Activated naive CD4-positive, alpha-beta T cell treated with anti-CD3 and anti-CD28 coated beads for 36 hours (primary cell): ENCODE measurements around the gene HCN2. TPM values are rescaled to one million over a fixed set of nuclear protein-coding genes. Genes with fewer than 3 reads are reported as not detected.
A peak's percentile ranks its signal among the peaks of the same experiment; 100 is the strongest.

Experiments
- CTCF ChIA-PET: fragments of 350-600 bp; sonication (Branson Sonifier 250); formaldehyde crosslinking; loops from one replicate; lab custom pipeline; 2021; ENCODE audit warnings: antibody characterized with exemption; lab: Charles Lee
- DNase-seq: peaks from one replicate; pipeline ENCODE4 v3.0.0-alpha.2; 2020
- H3K27ac Mint-ChIP-seq: one replicate; pipeline ENCODE4 v1.8.0; 2021; ENCODE audit warnings: mild to moderate bottlenecking, mixed read lengths
- H3K27me3 Mint-ChIP-seq: one replicate; pipeline ENCODE4 v1.8.0; 2021; ENCODE audit warnings: low read depth, mixed read lengths
- H3K36me3 Mint-ChIP-seq: one replicate; pipeline ENCODE4 v1.8.0; 2021; ENCODE audit warnings: low read depth, mixed read lengths
- H3K4me1 Mint-ChIP-seq: one replicate; pipeline ENCODE4 v1.8.0; 2021; ENCODE audit warnings: low read depth, mixed read lengths
- H3K4me3 Mint-ChIP-seq: one replicate; pipeline ENCODE4 v1.8.0; 2021; ENCODE audit warnings: mild to moderate bottlenecking, moderate library complexity, mixed read lengths
- H3K9me3 Mint-ChIP-seq: one replicate; pipeline ENCODE4 v1.8.0; 2021; ENCODE audit warnings: mixed read lengths
- intact Hi-C: fragments of 100-400 bp; cut with micrococcal nuclease; formaldehyde crosslinking; loops from one replicate; pipeline ENCODE4 v1.15.1; 2023
- total RNA-seq, 2 experiments: library from RNA; stranded (reverse); gene quantifications; one replicate each; pipeline ENCODE4 v1.2.3, GENCODE V29; 2021

The HCN2 gene
- total RNA-seq, 2 experiments from 2014 or later = 0.41 to 0.49 TPM

DNA sequence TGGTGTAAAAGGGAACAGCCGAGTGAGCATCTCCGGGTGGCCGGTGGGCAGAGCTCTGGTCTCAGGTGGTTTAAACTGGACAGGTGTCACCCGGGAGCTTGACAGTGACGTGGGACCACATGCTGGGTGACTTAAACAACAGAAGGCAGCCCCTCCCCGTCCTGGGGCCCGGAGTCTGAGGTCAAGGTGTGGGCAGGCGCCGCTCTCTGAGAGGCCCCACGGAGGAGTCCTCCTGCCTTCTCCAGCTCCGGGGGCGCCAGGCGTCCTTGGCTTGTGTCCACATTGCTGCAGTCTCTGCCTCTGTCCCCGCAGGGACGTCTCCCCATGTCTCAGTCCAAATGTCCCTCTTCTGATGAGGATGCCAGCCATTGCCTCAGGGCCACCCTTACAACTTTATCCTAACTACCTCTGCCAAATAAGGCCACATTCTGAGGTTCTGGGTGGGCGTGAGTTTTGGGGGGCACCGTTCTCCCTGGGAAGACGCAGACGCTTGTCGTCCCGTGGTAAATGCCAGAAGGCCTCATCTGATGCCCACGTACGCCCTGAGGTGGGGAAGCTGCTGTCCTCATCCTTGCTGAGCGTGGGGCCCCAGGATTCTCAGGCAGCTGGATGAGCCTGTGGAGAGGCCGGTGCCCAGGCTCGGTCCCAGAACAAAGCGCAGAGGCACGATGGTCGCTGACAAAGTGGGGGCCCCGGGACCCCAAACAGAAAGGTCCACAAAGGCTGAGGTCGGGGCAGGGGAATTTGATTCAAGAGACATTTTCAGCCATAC is 32.9 kb upstream of the HCN2 start:
- no peaks in the 10 kb centered on the region for H3K4me1 Mint-ChIP-seq
- H3K9me3 Mint-ChIP-seq = no peaks in the 10 kb centered on the region
- H3K27ac Mint-ChIP-seq = no peak overlapping the region
- DNase-seq = no peak
- CTCF ChIA-PET = interaction anchor here (0.5 kb wide), 1 partner anchor 24 kb away, joined by 4 read pairs; no protein-coding TSS in a partner anchor
- no peak overlapping the region for H3K4me3 Mint-ChIP-seq
- H3K36me3 Mint-ChIP-seq = no peaks in the 10 kb centered on the region
- no peaks in the 10 kb centered on the region for H3K27me3 Mint-ChIP-seq
- intact Hi-C loops = no loop called here

DNA sequence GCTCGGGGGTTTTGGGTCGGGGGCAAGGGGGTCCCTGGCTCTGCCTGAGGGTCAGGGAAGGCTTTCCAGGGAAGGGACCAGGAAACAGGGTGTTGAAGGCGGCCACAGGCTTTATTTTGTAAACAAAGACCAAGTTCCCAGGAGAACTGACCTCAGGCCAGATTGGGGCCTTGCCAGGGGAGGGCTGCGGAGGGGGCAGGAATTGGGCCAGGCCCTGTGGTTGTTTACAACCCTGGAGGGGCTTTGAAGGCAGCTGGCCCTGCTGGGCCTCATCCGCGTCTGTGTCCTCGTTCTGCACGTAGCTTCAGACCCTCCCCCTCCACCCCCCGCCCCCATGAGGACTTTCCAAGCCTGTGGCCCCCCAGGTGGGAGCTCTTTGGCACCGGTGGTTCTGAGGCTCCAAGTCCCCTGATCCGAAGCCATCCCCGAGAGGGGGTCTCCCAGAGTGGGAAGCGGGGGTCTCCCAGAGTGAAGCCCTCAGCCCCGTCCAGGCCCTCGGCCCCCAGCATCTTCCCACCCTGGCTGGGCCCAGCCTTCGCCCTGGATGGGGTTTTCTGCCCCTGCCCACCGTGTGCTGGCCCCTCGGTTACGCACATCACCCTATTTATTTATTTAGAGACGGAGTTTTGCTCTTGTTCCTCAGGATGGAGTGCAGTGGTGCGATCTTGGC is 30.8 kb upstream of the HCN2 start:
- H3K27ac Mint-ChIP-seq = no peak overlapping the region
- no peak overlapping the region for H3K4me3 Mint-ChIP-seq
- H3K9me3 Mint-ChIP-seq = no peaks in the 10 kb centered on the region
- DNase-seq = no peak
- no peaks in the 10 kb centered on the region for H3K27me3 Mint-ChIP-seq
- H3K36me3 Mint-ChIP-seq = no peaks in the 10 kb centered on the region
- H3K4me1 Mint-ChIP-seq = no peaks in the 10 kb centered on the region
- CTCF ChIA-PET = no interaction called here
- intact Hi-C loops = no loop called here

DNA sequence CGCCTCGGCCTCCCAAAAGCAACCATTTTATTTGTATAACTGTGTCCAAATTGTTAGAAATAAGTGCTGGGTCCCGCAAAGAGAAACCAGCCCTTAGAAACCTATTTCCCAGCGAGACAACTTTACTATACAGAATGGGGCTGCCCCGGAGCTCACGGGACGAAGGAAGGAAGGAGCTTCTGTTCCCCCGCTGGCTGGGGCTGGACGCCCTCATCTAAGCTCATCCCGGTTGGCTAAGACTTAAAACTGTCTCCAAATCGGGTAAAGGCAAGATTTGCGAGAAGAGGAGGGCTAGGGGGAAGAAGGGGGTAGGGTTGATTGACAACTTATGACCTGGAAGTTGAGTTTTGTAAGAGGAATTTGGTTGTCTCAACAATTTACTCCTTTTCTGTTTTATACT is 29.6 kb upstream of the HCN2 start:
- Mint-ChIP-seq H3K4me3 (no peak overlapping the region), H3K9me3 (no peaks in the 10 kb centered on the region), H3K27me3 (no peaks in the 10 kb centered on the region), H3K4me1 (no peaks in the 10 kb centered on the region), H3K36me3 (no peaks in the 10 kb centered on the region), H3K27ac (no peak overlapping the region)
- CTCF ChIA-PET = no interaction called here
- DNase-seq = no peak
- intact Hi-C loops = no loop called here

DNA sequence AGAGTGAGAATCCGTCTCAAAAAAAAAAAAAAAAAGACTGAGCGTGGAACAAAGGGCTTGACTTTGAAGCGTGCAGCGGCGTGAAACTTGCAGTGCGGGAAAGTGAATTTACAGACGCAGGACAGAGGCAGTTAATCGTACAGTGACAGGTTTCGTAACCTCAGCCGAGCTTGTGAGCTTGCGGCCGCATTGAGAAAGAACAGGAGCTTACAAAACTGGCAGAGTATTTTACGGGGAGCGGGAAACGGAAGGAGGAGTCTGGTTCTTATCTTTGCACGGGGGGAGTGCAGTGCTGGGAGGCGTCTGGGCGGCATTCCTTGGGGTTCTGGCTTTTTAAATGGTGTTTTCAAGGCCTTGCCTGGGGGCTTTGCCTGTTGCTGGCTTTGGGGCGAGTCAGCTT is 23.3 kb upstream of the HCN2 start:
- CTCF ChIA-PET = no interaction called here

DNA sequence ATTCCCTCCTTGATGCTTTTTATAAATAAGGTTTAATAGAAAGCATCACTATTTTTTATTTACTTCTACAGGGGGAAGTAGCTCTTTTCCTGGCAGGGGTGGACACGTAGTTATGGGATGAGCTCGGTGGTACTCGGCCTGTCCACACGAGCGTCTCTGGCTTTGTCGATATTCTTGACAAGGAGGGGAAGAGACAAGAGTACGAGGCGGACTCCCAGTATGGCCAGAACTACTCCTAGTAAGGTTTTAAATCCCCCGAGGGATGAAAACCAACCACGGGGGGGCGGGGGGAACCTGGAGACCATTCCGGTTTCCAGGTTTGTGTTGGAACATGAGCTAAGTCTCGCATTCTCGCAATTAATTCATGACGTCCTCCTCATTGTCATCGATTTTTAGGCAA is 22.8 kb upstream of the HCN2 start:
- H3K9me3 Mint-ChIP-seq = no peaks in the 10 kb centered on the region
- H3K27me3 Mint-ChIP-seq = no peaks in the 10 kb centered on the region
- intact Hi-C loops = no loop called here
- peaks cover 3% of the 10 kb centered on the region for H3K36me3 Mint-ChIP-seq
- no peak for DNase-seq
- CTCF ChIA-PET = no interaction called here
- H3K4me1 Mint-ChIP-seq = peaks cover 11% of the 10 kb centered on the region
- no peak overlapping the region for H3K4me3 Mint-ChIP-seq
- no peak overlapping the region for H3K27ac Mint-ChIP-seq

More for the DNA sequence above, 23.3 kb upstream of the HCN2 start:
- no peak overlapping the region for H3K27ac Mint-ChIP-seq
- no peaks in the 10 kb centered on the region for H3K9me3 Mint-ChIP-seq
- intact Hi-C loops = no loop called here
- no peaks in the 10 kb centered on the region for H3K27me3 Mint-ChIP-seq
- no peak for DNase-seq
- peaks cover 11% of the 10 kb centered on the region for H3K4me1 Mint-ChIP-seq
- H3K4me3 Mint-ChIP-seq = no peak overlapping the region
- peaks cover 3% of the 10 kb centered on the region for H3K36me3 Mint-ChIP-seq

DNA sequence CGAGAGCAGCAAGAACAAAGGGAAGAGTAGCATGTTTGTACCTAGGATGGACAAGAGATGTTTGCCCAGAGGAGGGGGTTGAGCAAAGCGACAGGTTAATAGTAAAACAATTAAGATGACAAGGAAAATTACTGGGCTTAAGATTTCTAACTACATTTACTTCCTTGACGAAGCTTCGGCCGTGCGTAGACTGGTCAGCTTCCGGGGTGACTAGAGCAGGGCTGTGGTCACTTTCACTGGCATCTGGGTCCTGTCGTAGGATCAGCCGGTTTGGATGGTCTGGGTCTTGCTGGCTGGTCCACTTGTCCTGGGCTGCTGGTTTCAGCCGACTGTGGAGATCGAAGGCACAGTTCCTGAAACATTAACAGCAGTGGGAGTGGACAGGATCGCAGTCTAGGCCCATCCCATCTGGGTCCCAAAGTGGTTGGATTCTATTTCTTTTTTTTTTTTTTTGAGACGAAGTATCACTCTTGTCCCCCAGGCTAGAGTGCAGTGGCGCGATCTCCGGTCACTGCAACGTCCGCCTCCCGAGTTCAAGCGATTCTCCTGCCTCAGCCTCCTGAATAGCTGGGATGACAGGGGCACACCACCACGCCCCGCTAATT is 22.3 kb upstream of the HCN2 start:
- H3K27ac Mint-ChIP-seq = no peak overlapping the region
- no peak overlapping the region for H3K4me3 Mint-ChIP-seq
- intact Hi-C loops = no loop called here
- no peak for DNase-seq
- CTCF ChIA-PET = no interaction called here
- peaks cover 11% of the 10 kb centered on the region for H3K4me1 Mint-ChIP-seq
- no peaks in the 10 kb centered on the region for H3K9me3 Mint-ChIP-seq
- H3K27me3 Mint-ChIP-seq = no peaks in the 10 kb centered on the region
- peaks cover 3% of the 10 kb centered on the region for H3K36me3 Mint-ChIP-seq

DNA sequence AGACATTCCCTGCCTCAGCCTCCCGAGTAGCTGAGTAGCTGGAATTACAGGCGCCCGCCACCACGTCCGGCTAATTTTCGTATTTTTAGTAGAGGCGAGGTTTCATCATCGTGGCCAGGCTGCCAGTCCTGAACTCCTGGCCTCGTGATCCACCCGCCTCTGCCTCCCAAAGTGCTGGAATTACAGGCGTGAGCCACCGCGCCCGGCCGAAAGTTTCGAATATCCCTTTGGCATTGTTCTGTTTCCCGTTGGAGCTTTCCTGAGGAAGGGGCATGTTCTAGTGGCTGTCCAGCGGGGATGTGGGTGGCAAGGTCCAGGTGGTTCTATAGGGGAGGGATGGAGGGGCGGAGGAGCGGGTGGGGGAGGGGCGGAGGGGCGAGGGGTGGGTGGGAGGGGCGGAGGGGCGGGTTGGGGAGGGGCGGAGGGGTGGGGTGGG is 19.4 kb upstream of the HCN2 start:
- no peak for DNase-seq
- Mint-ChIP-seq H3K27me3 (no peaks in the 10 kb centered on the region), H3K4me1 (peaks cover 26% of the 10 kb centered on the region), H3K27ac (no peak overlapping the region), H3K4me3 (peak overlapping the region; percentile 54), H3K36me3 (peaks cover 3% of the 10 kb centered on the region), H3K9me3 (no peaks in the 10 kb centered on the region)
- CTCF ChIA-PET = interaction anchor here (1.0 kb wide), 1 partner anchor 60 kb away, joined by 3 read pairs; no protein-coding TSS in a partner anchor
- intact Hi-C loops = loop anchor here (5.0 kb wide), 1 partner anchor 347 kb away; the partner anchor contains the start of gene KISS1R

DNA sequence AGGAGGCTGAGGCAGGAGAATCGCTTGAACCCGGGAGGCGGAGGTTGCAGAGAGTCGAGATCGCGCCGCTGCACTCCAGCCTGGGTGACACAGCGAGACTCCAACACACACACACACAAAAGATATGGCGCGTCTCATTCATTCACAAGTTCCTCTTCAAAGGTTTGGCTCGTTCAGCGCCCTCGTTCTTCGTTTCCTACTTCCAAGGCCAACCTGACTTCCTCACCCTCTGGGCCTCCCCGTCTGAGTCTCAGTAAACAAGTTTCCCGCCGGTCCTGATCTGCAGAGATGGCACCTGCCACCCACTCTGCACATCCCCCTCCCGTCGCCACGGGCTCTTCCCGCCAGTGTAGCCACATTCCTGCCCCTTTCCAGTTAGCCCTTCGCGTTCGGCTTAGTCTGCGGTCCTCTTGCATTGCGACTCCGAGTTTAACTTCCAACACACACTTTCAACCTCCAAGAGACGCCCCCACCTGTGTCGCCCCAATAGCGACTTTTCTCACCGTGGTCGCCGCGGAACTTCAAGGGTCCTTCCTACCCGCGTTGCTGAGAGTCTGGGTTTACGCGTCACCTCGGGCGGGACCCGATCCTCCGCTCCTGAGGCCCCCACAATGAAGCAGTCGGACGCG is 18.6 kb upstream of the HCN2 start:
- peak overlapping the region; percentile 90 for H3K4me3 Mint-ChIP-seq
- intact Hi-C loops = loop anchor here (5.0 kb wide), 1 partner anchor 346 kb away; the partner anchor contains the start of gene KISS1R
- H3K36me3 Mint-ChIP-seq = peaks cover 3% of the 10 kb centered on the region
- H3K4me1 Mint-ChIP-seq = peaks cover 30% of the 10 kb centered on the region
- H3K9me3 Mint-ChIP-seq = no peaks in the 10 kb centered on the region
- H3K27me3 Mint-ChIP-seq = no peaks in the 10 kb centered on the region
- peak; percentile 78 for DNase-seq
- peak overlapping the region; percentile 92 for H3K27ac Mint-ChIP-seq
- CTCF ChIA-PET = interaction anchor here (1.1 kb wide), 1 partner anchor 64 kb away, joined by 4 read pairs; no protein-coding TSS in a partner anchor

DNA sequence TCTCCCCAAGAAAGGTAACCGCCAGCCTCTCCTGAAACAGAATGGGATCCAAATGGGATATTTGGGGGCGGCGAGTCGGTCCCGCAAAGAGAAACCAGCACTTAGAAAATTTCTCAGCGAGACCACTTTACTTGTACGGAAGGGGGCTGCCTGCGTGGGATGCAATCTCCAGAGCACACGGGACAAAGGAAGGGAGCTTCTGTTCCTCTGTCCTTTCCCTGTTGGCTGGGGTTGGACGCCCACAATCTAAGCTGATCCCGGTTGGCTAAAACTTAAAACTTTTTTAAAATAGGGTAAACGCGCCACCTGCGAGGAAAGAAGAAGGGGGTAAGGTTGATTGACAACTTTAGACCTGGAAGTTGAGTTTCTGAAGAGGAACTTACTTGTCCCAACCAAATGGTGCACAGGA is 18.1 kb upstream of the HCN2 start:
- peak; percentile 51 for DNase-seq
- Mint-ChIP-seq H3K4me3 (peak overlapping the region; percentile 90), H3K36me3 (peaks cover 3% of the 10 kb centered on the region), H3K27ac (peak overlapping the region; percentile 92), H3K4me1 (peaks cover 31% of the 10 kb centered on the region), H3K9me3 (no peaks in the 10 kb centered on the region), H3K27me3 (no peaks in the 10 kb centered on the region)
- CTCF ChIA-PET = interaction anchor here (0.6 to 1.1 kb wide), 2 partner anchors 65 to 94 kb away, joined by 3 to 4 read pairs; no protein-coding TSS in a partner anchor
- intact Hi-C loops = loop anchor here (5.0 kb wide), 1 partner anchor 346 kb away; the partner anchor contains the start of gene KISS1R

DNA sequence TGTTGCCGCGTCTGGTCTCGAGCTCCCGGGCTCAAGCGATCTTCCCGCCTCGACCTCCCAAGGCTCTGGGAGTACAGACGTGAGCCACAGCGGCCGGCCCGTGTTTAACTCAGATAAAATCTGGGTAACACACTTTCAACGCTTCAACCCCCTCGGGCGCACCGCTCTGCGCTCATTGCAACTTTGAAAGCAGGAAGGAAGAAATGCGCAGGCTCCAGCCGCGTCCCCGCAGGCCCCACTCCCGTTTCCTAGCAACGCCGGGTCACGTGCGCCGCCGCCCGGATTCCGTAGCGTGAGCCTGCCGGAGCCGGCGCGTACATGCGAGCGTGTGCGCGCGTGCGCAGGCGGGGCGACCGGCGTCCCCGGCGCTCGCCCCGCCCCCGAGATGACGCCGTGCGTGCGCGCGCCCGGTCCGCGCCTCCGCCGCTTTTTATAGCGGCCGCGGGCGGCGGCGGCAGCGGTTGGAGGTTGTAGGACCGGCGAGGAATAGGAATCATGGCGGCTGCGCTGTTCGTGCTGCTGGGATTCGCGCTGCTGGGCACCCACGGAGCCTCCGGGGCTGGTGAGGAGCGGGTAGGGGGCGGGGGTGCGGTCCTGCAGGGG is 17.4 kb upstream of the HCN2 start, which contains the start of gene BSG:
Gene BSG (plus strand): TSS at position 457 of the 603 bp plus-strand sequence. CDS start 39 bp downstream, at position 496.
- H3K4me1 Mint-ChIP-seq = peaks cover 36% of the 10 kb centered on the region
- peaks cover 3% of the 10 kb centered on the region for H3K36me3 Mint-ChIP-seq
- intact Hi-C loops = loop anchor here (1.0 to 5.0 kb wide), 8 partner anchors 39 to 345 kb away; partner anchors contain the start of genes CDC34, KISS1R, POLRMT and PTBP1
- H3K4me3 Mint-ChIP-seq = peak within 1 kb of the TSS; percentile 90
- peak; percentile 99 for DNase-seq
- CTCF ChIA-PET = interaction anchor here (0.6 to 1.1 kb wide), 2 partner anchors 66 to 93 kb away, joined by 3 to 4 read pairs; no protein-coding TSS in a partner anchor
- H3K27me3 Mint-ChIP-seq = no peaks in the 10 kb centered on the region
- peak within 1 kb of the TSS; percentile 98 for H3K27ac Mint-ChIP-seq
- no peaks in the 10 kb centered on the region for H3K9me3 Mint-ChIP-seq

DNA sequence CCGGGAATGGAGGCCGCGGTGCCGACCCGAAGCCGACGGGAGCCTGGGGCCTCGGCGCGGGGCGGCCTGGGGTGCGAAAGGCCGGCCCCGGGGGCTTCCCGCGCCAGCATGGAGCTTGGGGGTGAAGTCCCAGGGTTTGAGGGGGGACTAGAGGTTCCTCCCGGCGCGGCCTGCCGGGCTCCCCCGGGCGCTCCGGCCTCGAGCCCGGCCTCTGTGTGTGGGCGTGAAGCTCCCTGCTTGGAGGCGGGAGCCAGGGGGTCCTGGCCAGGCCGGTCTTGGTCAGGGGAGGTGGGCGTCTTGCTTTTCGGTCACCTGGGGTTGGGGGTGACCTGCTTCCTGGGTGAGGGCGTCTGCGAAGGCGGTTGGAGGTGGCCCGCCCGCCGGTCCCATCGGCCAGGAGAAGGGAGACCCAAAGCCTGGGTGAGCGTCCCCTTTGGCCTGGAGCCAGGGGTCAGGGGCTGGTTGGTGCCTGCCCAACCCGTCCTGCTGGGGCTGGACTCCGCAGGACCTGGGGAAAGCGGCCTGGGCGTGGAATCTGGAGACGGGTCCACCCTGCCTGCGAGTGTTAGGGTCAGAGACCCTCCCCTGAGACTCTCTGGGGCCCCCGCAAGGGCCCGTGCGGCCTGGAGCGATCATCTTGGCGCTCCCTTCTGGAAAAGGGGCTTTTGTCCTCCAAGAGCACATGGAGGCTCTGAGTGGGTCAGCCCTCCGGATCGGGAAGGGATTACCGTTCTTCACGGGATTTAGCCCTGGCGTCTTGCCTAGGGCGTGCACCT is 16.8 kb upstream of the HCN2 start:
- Mint-ChIP-seq H3K9me3 (no peaks in the 10 kb centered on the region), H3K27me3 (no peaks in the 10 kb centered on the region), H3K27ac (peak overlapping the region; percentile 65), H3K36me3 (peaks cover 3% of the 10 kb centered on the region), H3K4me3 (peak overlapping the region; percentile 86), H3K4me1 (peaks cover 36% of the 10 kb centered on the region)
- DNase-seq = peak; percentile 40
- CTCF ChIA-PET = no interaction called here
- intact Hi-C loops = loop anchor here (1.0 to 5.0 kb wide), 8 partner anchors 38 to 344 kb away; partner anchors contain the start of genes CDC34, KISS1R, POLRMT and PTBP1
